ENCODE results near the gene FBXO33. TPM values are rescaled to one million over a fixed set of nuclear protein-coding genes. Genes with fewer than 3 reads are reported as not detected.

Gene FBXO33
- total RNA-seq, 1 experiment from 2014 or later = 8.8 TPM

GRCh38 chr14:39428118-39428517 is 4.1 kb downstream of the FBXO33 start:
- DNase-seq = no peak
- H3K79me1 ChIP-seq (ENCODE audit: insufficient read depth, low read depth, low read length, poor library complexity, severe bottlenecking) = no peaks in the 10 kb centered on the region
- H2BK120ac ChIP-seq (ENCODE audit: low read depth, low read length, poor library complexity, severe bottlenecking) = no peak overlapping the region
- H3K4me1 ChIP-seq (ENCODE audit: insufficient read depth, low read length) = no peaks in the 10 kb centered on the region
- no peak overlapping the region for H2AK5ac ChIP-seq (ENCODE audit: insufficient read length, low read length)
- no peak overlapping the region for H3T11ph ChIP-seq (ENCODE audit: low read length)
- no peaks in the 10 kb centered on the region for H4K20me1 ChIP-seq (ENCODE audit: control insufficient read depth, insufficient read depth, insufficient read length)
- no peak overlapping the region for H2AFZ ChIP-seq (ENCODE audit: low read length)
- H2BK20ac ChIP-seq (ENCODE audit: low read depth, low read length, poor library complexity, severe bottlenecking) = no peak overlapping the region
- no peak overlapping the region for H4K8ac ChIP-seq (replicated peaks; ENCODE audit: insufficient read length, low read depth, low read length)
- H2BK15ac ChIP-seq (ENCODE audit: low read depth, low read length) = no peak overlapping the region
- H3K79me2 ChIP-seq (ENCODE audit: insufficient read depth, low read length) = no peaks in the 10 kb centered on the region
- no peak overlapping the region for H3K4me3 Mint-ChIP-seq
- H3K27ac ChIP-seq (ENCODE audit: insufficient read length, low read depth, low read length) = no peak overlapping the region
- H3K9me3 ChIP-seq (ENCODE audit: control insufficient read depth, low read depth, low read length) = no peaks in the 10 kb centered on the region
- no peaks in the 10 kb centered on the region; a peak in 1 of 7 replicates for H3K36me3 Mint-ChIP-seq (ENCODE audit: insufficient read depth in 1 of 3, low read depth in 3 of 3)
- no peak overlapping the region for H3K14ac ChIP-seq (ENCODE audit: insufficient read depth, low read length)
- peaks cover 10% of the 10 kb centered on the region for H3K23me2 ChIP-seq (ENCODE audit: insufficient read length, low read depth, low read length, poor library complexity, severe bottlenecking)
- no peak overlapping the region for H4K91ac ChIP-seq (ENCODE audit: insufficient read length, low read depth, low read length)
- peaks cover 19 to 20% of the 10 kb centered on the region in 2 experiments for H3K4me1 Mint-ChIP-seq
- no peak for TF ChIP-seq CTCF (conservative IDR thresholded peaks at IDR 0.05)
- no peak overlapping the region for H3K18ac ChIP-seq (ENCODE audit: insufficient read length, low read depth, low read length)
- H3K4me2 ChIP-seq (ENCODE audit: insufficient read depth, insufficient read length, low read length) = no peak overlapping the region
- H3K23ac ChIP-seq (ENCODE audit: insufficient read length, low read depth, low read length) = no peak overlapping the region
- H3K4ac ChIP-seq (ENCODE audit: low read depth, low read length) = no peak overlapping the region
- no peak overlapping the region for H3K27ac Mint-ChIP-seq
- no peaks in the 10 kb centered on the region for H3K9me3 Mint-ChIP-seq
- no peak overlapping the region for H4K5ac ChIP-seq (ENCODE audit: insufficient read length, low read depth, low read length)
- no peak overlapping the region for H3K9ac ChIP-seq (ENCODE audit: extremely low read depth, insufficient read length, low read length)
- H2BK12ac ChIP-seq (ENCODE audit: insufficient read length, low read depth, low read length) = no peak overlapping the region
- H2BK5ac ChIP-seq (ENCODE audit: insufficient read length, low read length) = no peak overlapping the region
- WGBS (ENCODE audit: extremely low coverage, insufficient read length, low lambda C conversion rate) = no CpG with 5 or more reads among the region's 8 CpGs
- H3K56ac ChIP-seq (ENCODE audit: insufficient read length, low read depth, low read length) = no peak overlapping the region
- H3K27me3 Mint-ChIP-seq (ENCODE audit: low read depth) = no peaks in the 10 kb centered on the region
- H3K27me3 ChIP-seq (ENCODE audit: insufficient read depth, low read length) = no peaks in the 10 kb centered on the region

All from H9 (cell line).